Fibroblast of skin of right quadriceps (primary cell): ENCODE data around the gene OR10A6.

Experiments used
- DNase-seq: peaks from one replicate; pipeline ENCODE4 v3.0.0-alpha.2; 2013

Gene OR10A6

DNA sequence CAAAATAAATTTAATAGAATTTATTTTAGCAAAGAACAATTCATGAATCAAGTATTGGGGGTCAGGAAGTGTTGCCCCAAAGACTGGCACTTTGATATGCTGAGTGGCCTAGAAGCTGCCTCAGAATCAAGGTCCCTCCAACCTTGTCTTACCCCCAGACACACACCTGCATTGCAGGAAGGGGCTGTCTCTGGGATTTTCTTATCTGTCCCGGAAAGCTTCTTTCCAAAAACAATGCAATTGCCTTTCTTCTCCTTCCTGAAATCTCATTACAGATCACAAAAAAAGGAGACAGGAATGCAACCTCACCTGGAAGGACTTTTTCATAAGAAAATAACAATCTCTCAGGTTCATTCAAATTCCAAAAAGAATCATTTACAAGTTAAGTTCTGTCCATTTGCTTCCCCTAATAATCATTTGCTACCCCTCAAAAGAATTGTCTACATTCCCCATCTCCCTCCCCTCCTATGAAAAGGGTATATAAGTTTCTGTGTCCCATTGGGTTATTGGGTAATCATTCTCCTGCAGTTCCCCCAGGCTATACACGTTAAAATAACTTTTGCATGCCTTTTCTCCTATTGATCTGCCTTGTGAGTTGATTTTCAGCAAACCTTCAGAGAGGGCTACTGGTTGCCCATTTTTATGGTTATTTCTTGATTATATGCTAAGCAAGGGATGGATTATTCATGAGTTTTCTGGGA is 21.3 kb downstream of the OR10A6 start:
- DNase-seq = no peak

DNA sequence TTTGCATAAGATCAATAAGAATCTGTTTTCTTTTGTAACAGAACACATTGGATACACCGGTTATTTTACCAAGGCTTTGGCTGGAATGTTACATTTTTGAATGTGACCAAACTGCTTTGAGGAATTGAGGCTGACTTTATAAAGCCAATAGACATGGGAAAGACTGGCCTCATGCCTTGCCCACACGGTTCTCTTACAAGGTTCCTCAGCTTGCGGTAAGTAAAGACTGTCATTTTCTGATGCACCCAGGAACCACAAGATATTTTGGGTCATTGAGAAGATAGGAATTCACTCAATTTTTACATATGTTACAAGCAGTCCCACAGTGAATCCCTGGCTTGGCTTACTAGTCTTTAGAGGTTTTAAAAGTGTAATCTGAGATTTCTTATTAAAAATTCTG is 23.9 kb downstream of the OR10A6 start:
- no peak for DNase-seq

DNA sequence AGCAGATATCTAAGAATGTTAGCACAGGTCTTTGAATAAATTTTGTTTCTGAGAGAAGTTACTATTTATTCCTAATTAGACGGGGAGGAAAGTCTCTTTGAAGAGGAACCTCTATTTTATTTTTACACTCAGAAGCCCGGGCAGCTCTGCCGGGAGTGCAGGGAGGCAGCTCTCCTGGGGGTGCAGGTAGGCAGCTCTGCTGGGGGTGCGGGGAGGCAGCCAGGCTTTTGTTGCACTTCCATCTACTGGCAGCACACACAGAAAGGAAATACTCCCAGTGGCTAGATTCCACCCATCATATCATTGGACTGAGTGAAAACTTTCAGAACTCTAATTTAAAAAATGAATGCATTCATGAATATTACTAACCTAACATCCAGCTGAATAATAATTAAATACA is 24.6 kb downstream of the OR10A6 start:
- no peak for DNase-seq

DNA sequence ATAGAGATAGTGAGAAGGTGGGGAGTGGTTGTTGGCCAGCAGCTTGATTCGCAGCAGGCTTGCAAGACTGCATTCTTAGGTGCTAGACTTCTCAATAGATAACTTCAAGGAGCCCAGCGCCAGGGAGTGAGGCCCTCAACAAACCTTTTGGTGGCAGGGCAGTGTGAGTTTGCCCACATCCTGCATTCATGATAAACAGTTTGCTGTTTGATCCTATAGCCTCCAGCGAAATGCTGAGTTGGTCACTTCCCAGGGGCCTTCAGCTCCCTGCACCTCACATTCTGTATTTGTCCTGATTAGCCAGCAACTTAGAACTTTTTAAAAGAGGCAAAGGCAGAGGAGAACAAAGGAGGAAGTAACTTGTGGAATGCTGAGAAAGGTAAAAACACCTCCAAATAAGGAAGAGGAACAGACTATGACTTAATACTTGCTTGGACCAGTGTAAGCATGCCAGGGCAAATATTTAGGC is 25.1 kb downstream of the OR10A6 start:
- no peak for DNase-seq

DNA sequence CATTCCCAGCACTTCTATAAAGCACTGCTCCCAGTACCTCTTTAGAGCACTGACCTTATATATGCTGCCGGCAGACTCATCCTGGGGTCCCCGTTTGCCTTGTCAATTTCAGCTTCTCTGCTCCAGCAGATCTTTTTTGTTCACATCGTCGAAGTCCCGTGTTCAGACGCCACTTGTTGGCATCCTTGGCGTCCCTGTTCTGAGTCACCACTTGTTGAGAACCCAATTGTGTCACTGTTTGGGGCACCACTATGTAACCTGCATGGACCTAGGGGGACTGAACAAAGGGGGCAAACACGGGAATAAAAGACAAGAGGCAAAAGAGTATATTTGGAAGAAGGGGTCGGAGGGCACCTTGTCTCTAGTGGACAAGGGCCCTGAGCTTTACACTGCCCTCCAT is 25.5 kb downstream of the OR10A6 start:
- no peak for DNase-seq

DNA sequence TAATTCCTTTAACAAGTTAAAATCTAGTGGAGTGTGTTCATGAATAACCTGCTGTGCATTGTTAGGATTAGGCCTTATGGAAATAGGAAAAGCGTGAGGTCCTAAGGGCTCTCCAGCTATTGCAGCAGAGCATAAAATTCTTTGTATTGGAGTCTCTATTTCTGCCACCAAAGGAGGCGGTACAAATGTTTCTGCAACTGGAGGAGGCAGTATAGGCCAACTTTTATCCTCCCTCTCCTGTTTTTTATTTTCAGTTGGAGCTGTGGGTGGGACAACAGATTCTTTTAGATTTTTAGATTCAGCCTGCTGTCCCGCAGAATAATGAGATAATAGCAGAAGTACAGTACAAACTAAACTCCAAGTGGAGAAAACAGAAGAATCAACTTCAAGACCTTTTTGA is 26.2 kb downstream of the OR10A6 start:
- DNase-seq = peak; percentile 32

DNA sequence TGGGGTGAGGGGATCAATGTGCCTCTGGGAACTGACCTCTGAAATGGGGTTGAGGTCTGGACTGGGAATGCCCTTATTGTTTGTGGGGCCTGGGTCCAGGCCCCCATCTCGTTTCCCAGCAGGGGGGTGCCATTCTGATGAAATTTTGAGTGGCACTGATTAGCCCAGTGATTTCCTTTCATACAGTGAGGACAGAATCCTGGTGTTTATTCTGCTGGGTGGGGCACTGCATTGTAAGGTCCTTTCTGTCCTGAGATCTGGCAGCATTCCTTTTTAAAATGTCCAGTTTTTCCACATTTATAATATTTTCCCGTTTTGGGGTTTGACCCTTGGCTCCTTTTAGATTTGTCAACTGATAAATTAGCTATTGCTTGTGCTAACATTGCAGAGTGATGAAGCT is 27.1 kb downstream of the OR10A6 start:
- no peak for DNase-seq

DNA sequence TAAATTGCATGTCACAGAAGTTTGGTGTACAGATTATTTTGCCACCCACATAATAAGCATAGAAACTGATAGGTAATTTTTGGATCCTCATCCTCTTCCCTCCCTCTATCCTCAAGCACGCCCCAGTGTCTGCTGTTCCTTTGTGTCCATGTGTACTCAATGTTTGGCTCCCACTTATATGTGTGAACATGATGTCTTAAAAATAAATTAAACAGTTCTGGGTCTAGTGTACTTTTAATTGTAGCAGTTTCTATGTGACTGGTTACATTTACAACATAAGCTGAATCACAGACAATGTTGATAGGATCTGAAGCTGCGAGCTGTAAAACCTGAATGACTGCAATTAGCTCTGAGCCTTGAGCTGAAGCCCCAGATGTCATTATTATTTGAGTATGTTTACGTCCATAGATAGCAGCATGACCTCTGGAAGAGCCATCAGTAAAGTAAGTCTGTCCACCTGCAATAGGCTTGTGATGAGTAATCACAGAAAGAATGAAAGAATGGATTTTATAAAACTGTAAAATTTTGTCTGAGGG is 29.7 kb downstream of the OR10A6 start:
- no peak for DNase-seq

DNA sequence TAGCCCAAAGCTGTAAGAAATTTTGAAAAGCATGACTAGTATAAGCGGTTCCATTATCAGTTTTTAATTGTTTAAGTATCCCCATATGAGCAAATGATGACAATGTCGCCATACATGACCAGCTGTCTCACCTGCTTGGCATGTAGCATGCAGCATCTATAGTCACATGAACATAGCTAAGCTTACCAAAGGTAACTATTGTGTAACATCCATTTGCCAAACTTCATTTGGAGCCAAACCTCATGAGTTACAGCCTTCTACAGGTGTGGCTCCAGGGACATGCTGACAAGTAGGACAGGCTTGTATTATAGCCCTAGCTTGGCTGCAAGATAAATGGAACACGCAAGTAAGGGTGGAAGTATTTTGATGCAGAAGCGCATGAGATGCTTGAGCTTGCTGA is 30.4 kb downstream of the OR10A6 start:
- DNase-seq = no peak

DNA sequence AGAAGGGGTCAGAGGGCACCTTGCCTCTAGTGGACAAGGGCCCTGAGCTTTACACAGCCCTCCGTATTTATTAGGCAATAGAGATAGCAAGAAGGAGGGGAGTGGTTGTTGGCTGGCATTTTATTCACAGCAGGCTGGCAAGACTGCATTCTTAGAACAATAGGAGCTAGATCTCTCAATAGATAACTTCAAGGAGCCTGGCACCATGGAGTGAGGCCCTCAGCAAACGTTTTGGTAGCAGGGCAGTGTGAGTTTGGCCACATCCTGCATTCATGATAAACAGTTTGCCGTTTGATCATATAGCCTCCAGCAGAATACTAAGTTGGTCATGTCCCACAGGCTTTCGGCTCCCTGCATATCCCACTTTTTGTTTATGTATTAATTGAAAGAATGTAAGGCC is 31.6 kb downstream of the OR10A6 start:
- no peak for DNase-seq

DNA sequence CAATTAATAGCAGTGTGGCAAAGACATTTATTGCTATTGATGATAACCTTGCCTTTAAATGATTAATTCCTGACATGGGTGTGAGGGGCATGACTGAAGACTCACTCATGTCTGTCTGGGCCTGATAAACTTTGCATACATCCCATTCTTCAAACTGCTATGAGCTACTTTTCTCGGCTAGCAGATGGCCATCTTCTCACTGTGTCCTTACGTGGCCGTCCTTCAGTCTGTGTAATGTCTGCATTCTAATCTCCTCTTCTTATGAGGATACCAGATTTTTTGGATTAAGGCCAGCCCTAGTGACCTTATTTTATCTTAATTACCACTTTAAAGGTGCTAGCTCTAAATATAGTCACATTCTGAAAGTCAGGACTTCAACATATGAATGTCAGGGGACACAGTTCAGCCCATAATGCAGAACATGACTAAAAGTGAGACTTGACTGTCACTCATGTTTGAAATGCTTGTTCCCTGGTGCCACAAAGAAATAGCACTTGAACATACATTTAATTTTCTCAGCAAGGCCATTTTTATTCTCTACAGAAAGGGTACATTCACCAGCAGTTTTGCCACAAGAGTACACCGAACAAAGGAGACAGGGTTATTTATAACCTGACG is 32.3 kb downstream of the OR10A6 start:
- DNase-seq = no peak

DNA sequence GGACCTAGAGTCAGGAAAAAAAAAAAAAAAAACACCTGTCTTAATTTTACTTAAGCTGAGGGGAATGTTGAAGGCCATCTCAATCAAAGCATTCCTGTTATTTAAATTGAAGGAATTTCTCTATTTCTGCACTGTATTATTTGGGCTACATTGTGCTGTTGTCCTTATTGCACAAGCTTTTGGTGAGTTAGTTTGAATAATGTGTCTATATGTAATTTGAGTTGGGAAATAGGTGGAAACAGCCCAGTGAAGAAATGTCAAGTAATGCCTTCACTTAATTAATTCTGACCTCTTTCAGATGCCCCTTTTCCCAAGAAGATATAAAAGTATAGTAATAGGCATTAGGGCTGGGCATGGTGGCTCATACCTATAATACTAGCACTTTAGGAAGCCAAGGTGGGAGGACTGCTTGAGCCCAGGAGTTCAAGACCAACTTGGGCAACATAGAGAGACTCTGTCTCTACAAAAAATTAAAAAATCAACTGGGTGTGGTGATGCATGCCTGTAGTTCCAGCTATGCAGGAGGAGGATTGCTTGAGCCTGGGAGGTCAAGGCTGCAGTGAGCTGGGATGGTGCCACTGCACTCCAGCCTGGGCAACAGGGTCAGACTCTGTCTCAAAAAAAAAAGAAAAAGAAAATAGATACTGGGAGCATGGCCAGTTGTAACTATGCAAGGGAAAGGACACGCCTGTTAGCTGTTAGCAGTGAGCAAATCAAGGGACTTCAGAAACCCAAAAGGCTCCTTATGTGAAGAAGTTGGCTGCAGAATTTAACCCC is 34.9 kb downstream of the OR10A6 start:
- DNase-seq = no peak

DNA sequence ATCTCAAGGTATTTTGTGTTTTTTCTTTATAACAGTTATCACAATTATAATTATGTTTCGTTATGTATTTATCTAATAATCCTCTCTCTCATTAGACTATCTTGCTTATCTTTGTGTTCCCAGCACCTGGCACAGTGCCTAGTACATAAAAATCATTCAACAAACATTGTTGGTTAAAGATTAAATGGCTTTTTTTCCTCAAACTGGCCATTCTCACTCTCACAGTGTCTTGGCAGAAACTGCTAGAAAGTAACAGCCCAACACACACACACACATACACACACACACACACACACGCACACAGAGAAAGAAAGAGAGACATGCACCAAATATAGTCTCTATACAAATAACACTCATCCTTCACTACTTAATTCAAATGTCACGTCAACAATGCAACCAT is 36.8 kb downstream of the OR10A6 start:
- DNase-seq = no peak

DNA sequence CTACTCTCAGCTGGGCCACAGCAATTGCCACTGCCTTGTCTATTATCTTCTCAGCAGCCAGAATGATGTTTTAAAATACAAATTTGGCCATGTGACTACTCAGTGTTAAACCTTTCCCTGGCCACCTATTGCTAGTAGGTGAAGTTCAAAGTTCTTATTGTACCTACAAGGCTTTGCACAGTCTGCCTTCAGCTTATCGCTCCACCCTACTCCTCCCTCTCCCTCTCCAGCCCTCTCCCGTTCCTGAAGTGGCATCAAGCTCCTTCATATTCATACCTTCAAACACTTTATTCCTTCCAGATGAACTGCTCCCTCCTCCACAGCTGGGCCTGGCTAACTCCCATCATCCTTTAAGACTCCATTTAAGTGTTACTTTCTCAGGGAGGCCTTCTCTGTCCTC is 37.3 kb downstream of the OR10A6 start:
- DNase-seq = no peak

DNA sequence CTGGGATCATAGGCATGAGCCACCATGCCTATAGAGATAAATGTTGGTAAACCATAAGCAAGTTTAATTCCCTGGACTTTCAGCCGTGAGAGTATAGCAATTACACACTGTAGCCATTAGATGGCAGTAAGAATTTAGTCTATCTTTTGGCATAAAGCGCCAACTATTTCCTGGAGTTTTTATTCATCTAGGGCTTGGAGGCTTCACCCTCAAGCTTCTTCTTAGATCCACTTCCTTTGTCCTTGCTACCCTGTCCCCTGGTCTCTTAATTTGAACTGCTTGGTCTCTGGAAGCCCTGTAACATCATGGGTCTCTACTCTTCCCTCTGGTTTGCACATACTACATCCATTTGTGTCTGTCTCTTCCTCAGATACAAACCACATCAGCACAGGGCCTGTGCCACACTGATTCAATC is 38.2 kb downstream of the OR10A6 start:
- DNase-seq = peak; percentile 73

DNA sequence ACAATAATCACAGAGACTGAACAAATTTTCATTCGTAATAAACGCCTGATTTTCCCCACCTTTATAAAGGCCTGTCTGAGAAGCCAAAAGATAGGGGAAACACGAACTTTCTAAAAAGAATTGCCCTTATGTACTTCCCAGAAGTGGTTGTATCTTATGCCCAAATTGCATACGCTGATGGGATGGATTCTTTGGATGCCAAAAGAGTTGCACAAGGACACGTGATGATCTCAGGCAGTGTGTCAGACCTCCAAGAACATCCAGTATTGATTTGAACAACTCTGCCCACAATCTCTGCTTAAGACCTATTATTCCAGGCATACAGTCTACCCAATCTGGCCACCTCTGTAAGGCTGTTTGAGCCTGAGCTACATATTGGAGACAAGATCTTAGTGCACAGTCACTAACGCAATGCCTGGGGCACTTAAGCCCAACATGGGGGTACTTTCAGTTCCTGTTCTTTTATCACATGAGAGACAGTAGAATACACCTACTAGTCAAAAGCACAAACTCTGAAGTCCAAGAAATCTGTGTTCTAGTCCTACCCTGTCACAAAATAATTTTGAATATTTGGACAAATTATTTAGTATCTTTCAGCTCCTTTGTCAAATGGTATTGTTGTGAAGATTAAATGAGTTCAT is 38.9 kb downstream of the OR10A6 start:
- peak; percentile 80 for DNase-seq

DNA sequence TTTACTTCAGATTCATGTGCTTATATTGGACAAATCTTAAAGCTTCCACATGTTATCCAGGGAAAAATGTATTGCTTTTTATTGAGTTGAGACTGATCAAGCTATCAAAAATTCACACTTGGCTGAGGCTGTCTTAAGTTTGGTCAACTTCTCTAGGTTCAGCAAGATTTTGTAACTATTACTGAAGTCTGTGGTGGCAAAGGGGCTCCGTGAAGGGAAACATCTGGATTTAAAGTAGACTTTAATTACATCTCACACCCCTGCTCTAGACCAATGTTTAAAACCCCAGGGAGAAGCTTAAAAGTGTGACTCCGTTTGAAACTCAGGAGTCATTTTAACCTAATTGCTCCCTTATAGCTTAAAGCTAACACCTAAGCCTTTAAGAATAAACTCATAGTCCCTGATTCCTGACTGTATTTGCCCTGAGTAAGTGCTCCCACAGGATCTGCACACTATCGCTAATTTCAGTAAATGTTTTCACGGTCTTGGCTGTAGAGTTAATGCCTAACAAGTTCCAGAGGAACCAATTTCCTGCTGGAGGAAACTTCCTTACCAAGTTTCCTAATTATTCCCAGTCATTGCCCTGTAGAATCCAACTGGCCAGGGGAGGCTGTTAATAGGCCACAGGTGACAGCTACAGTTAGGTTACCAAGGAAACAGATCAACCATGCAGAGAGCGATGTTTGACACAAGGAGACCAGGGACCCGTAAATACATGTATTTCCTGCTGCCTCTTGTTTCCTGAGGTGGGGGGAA is 40.5 kb downstream of the OR10A6 start:
- no peak for DNase-seq

DNA sequence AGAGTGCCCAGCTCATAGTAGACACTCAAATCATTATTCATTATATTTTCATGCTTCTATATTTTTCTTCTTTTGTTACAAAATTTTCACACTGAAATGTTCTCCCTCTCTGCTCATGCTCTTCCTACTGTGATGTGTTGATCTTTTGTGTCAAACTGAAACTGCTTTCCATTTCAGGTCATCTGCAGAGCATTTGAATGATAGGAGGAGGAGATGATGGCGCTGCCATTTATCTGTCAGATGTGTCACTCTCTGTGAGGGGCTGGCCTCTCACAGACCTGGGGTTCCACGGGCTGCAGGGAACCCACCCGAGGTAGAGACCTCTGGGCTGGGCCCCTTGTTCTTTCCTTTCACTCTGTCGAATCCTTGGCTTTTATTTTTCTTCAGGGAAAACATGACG is 41.1 kb downstream of the OR10A6 start:
- DNase-seq = no peak

DNA sequence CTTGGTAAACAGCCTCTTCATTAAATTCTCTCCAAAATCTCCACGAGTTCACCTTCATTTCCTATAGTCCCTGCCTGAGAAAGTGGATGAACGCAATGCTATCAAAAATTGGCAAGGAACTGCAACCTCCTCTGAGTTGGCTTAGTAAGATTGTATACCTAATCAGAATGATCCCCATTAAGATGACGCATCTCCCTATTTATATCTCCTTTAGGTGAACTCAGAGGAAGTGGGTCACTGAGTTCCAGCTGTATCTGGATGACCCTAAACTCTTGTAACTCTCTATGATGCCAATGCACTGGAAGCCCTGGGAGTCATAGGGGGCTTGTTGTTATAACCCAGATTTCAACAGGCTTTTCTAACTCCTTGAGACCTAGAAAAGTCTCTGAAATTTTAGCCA is 48.2 kb downstream of the OR10A6 start:
- no peak for DNase-seq
